ENCODE data around the gene GIGYF2. TPM values are rescaled to one million over a fixed set of nuclear protein-coding genes. Genes with fewer than 3 reads are reported as not detected.

The GIGYF2 gene
- total RNA-seq, 1 experiment from 2014 or later, result 55.3 TPM

DNA sequence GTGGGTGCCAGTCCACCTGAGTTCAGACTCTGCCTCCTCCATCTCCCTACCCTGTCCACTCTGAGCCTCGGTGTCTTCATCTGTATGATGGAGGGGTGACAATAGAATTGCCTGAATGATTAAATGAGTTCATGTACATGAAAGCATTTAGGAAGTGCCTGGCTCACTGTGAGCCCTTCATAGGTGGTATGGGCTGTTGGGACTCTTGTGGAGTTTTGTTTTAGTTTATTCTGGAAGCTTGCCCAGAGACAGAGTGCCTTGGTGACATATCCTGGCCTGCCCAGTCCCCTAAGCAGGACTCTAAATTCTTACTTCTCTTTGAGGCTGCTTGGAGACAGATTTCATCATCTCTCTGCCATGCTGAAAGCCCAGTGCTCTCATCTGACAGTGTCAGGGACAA is 24.5 kb upstream of the GIGYF2 start:
- Histone ChIP-seq H4K5ac (ENCODE audit: insufficient read length, low read depth, low read length) (no peak overlapping the region), H4K8ac (replicated peaks; ENCODE audit: insufficient read length, low read depth, low read length) (no peak overlapping the region), H3K79me2 (ENCODE audit: insufficient read depth, low read length) (no peaks in the 10 kb centered on the region), H3K18ac (ENCODE audit: insufficient read length, low read depth, low read length) (no peak overlapping the region), H3K27me3 (ENCODE audit: insufficient read depth, low read length) (no peaks in the 10 kb centered on the region), H3K23me2 (ENCODE audit: insufficient read length, low read depth, low read length, poor library complexity, severe bottlenecking) (no peaks in the 10 kb centered on the region), H2AFZ (ENCODE audit: low read length) (no peak overlapping the region), H2BK120ac (ENCODE audit: low read depth, low read length, poor library complexity, severe bottlenecking) (no peak overlapping the region), H3T11ph (ENCODE audit: low read length) (no peak overlapping the region), H2BK12ac (ENCODE audit: insufficient read length, low read depth, low read length) (no peak overlapping the region), H3K4me1 (ENCODE audit: insufficient read depth, low read length) (no peaks in the 10 kb centered on the region), H3K14ac (ENCODE audit: insufficient read depth, low read length) (no peak overlapping the region), H3K56ac (ENCODE audit: insufficient read length, low read depth, low read length) (no peak overlapping the region), H3K4me2 (ENCODE audit: insufficient read depth, insufficient read length, low read length) (no peak overlapping the region), H3K9ac (ENCODE audit: extremely low read depth, insufficient read length, low read length) (no peak overlapping the region), H3K27ac (ENCODE audit: insufficient read length, low read depth, low read length) (no peak overlapping the region), H3K4ac (ENCODE audit: low read depth, low read length) (no peak overlapping the region), H2BK15ac (ENCODE audit: low read depth, low read length) (no peak overlapping the region), H3K9me3 (ENCODE audit: control insufficient read depth, low read depth, low read length) (no peaks in the 10 kb centered on the region), H4K20me1 (ENCODE audit: control insufficient read depth, insufficient read depth, insufficient read length) (no peaks in the 10 kb centered on the region), H3K23ac (ENCODE audit: insufficient read length, low read depth, low read length) (no peak overlapping the region), H2AK5ac (ENCODE audit: insufficient read length, low read length) (no peak overlapping the region), H4K91ac (ENCODE audit: insufficient read length, low read depth, low read length) (no peak overlapping the region), H2BK20ac (ENCODE audit: low read depth, low read length, poor library complexity, severe bottlenecking) (no peak overlapping the region), H3K79me1 (ENCODE audit: insufficient read depth, low read depth, low read length, poor library complexity, severe bottlenecking) (no peaks in the 10 kb centered on the region), H2BK5ac (ENCODE audit: insufficient read length, low read length) (no peak overlapping the region)
- no CpG with 5 or more reads among the region's 1 CpG for WGBS (ENCODE audit: extremely low coverage, insufficient read length, low lambda C conversion rate)
- no peak for DNase-seq
- Mint-ChIP-seq H3K36me3 (ENCODE audit: insufficient read depth in 1 of 3, low read depth in 3 of 3) (no peaks in the 10 kb centered on the region), H3K9me3 (no peaks in the 10 kb centered on the region), H3K4me1 (peaks cover 7 to 10% of the 10 kb centered on the region in 2 experiments), H3K27ac (no peak overlapping the region), H3K4me3 (no peak overlapping the region), H3K27me3 (ENCODE audit: low read depth) (peaks cover 1% of the 10 kb centered on the region; the same call in 1 of the 2 replicates)
- TF ChIP-seq, protein P1, sequence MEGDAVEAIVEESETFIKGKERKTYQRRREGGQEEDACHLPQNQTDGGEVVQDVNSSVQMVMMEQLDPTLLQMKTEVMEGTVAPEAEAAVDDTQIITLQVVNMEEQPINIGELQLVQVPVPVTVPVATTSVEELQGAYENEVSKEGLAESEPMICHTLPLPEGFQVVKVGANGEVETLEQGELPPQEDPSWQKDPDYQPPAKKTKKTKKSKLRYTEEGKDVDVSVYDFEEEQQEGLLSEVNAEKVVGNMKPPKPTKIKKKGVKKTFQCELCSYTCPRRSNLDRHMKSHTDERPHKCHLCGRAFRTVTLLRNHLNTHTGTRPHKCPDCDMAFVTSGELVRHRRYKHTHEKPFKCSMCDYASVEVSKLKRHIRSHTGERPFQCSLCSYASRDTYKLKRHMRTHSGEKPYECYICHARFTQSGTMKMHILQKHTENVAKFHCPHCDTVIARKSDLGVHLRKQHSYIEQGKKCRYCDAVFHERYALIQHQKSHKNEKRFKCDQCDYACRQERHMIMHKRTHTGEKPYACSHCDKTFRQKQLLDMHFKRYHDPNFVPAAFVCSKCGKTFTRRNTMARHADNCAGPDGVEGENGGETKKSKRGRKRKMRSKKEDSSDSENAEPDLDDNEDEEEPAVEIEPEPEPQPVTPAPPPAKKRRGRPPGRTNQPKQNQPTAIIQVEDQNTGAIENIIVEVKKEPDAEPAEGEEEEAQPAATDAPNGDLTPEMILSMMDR (conservative IDR thresholded peaks at IDR 0.05), result no peak

Data from H9 (cell line).